ENCODE measurements around the gene AKNA.

Gene AKNA

GRCh38 chr9:114359801-114360200 lies 28.0 kb downstream of the AKNA start:
- no peak for DNase-seq (ENCODE audit: low read depth, low spot score)

- no peak for DNase-seq (ENCODE audit: low read depth, low spot score)
Observed at GRCh38 chr9:114357911-114358328, 29.9 kb downstream of the AKNA start.

- no peak for DNase-seq (ENCODE audit: low read depth, low spot score)
Observed at GRCh38 chr9:114357360-114357759, 30.4 kb downstream of the AKNA start.

- DNase-seq (ENCODE audit: low read depth, low spot score) = no peak
Observed at GRCh38 chr9:114356792-114357191, 31.0 kb downstream of the AKNA start.

GRCh38 chr9:114355821-114356220 lies 32.0 kb downstream of the AKNA start:
- DNase-seq (ENCODE audit: low read depth, low spot score) = no peak

GRCh38 chr9:114351932-114352331 lies 35.9 kb downstream of the AKNA start:
- DNase-seq (ENCODE audit: low read depth, low spot score) = no peak

- no peak for DNase-seq (ENCODE audit: low read depth, low spot score)
Observed at GRCh38 chr9:114350636-114351401, 37.0 kb downstream of the AKNA start.

GRCh38 chr9:114349713-114350480 lies 37.9 kb downstream of the AKNA start:
- DNase-seq (ENCODE audit: low read depth, low spot score) = no peak

GRCh38 chr9:114348906-114349482 lies 38.8 kb downstream of the AKNA start:
- peak; percentile 57 for DNase-seq (ENCODE audit: low read depth, low spot score)

- DNase-seq (ENCODE audit: low read depth, low spot score) = no peak
Observed at GRCh38 chr9:114348261-114348905, 39.4 kb downstream of the AKNA start.

- DNase-seq (ENCODE audit: low read depth, low spot score) = no peak
Observed at GRCh38 chr9:114347675-114348074, 40.1 kb downstream of the AKNA start.

- DNase-seq (ENCODE audit: low read depth, low spot score) = no peak
Observed at GRCh38 chr9:114346146-114346545, 41.6 kb downstream of the AKNA start.

- DNase-seq (ENCODE audit: low read depth, low spot score) = no peak
Observed at GRCh38 chr9:114345493-114346065, 42.2 kb downstream of the AKNA start.

- DNase-seq (ENCODE audit: low read depth, low spot score) = no peak
Observed at GRCh38 chr9:114344692-114345091, 43.1 kb downstream of the AKNA start.

- no peak for DNase-seq (ENCODE audit: low read depth, low spot score)
Observed at GRCh38 chr9:114344188-114344566, 43.6 kb downstream of the AKNA start.

- no peak for DNase-seq (ENCODE audit: low read depth, low spot score)
Observed at GRCh38 chr9:114343471-114344187, 44.2 kb downstream of the AKNA start.

GRCh38 chr9:114342755-114343440 lies 44.9 kb downstream of the AKNA start:
- no peak for DNase-seq (ENCODE audit: low read depth, low spot score)

- no peak for DNase-seq (ENCODE audit: low read depth, low spot score)
Observed at GRCh38 chr9:114341991-114342390, 45.8 kb downstream of the AKNA start.

GRCh38 chr9:114341152-114341830 lies 46.5 kb downstream of the AKNA start:
- DNase-seq (ENCODE audit: low read depth, low spot score) = no peak

Measured in activated CD4-positive, CD25-positive, alpha-beta regulatory T cell treated with anti-CD3 and anti-CD28 coated beads, Interleukin-2, amount 50 U/mL, for 16 hours (primary cell).